CD4-positive, alpha-beta memory T cell (primary cell): ENCODE data around the gene ST8SIA1. TPM values are rescaled to one million over a fixed set of nuclear protein-coding genes. Genes with fewer than 3 reads are reported as not detected.
"Not testable (repeated sequence)": the region's sequence is repeated elsewhere in the genome, so short reads cannot be mapped to it uniquely, and the experiment has no call there.

Experiments used
- CTCF ChIA-PET: fragments of 350-600 bp; sonication (Branson Sonifier 250); formaldehyde crosslinking; loops from one replicate; lab custom pipeline; 2021; ENCODE audit warnings: inconsistent platforms; ENCODE audit not compliant: partially characterized antibody; lab: Charles Lee
- POLR2A ChIA-PET: fragments of 350-600 bp; sonication (Branson Sonifier 250); formaldehyde crosslinking; loops from one replicate; lab custom pipeline; 2021; ENCODE audit not compliant: partially characterized antibody; lab: Charles Lee
- DNase-seq, 5 donors: peaks; one replicate each; pipeline versions ENCODE4 v3.0.0 to v3.0.0-alpha.2; 2020 to 2022; ENCODE audit warnings: mixed read lengths in 1 of 5
- H3K27ac ChIP-seq: one replicate; pipeline ENCODE4 v1.7.0; 2013; ENCODE audit warnings: low read depth, low read length
- H3K27me3 ChIP-seq: 2 replicates; pipeline ENCODE4 v1.7.0; 2013; ENCODE audit warnings: mild to moderate bottlenecking, low read length, moderate library complexity; ENCODE audit not compliant: insufficient read depth
- H3K36me3 ChIP-seq: 2 replicates; pipeline ENCODE4 v1.7.0; 2013; ENCODE audit warnings: mild to moderate bottlenecking, low read length, moderate library complexity; ENCODE audit not compliant: insufficient read depth
- H3K4me1 ChIP-seq: 2 replicates; pipeline ENCODE4 v1.7.0; 2013; ENCODE audit warnings: mild to moderate bottlenecking, low read length, moderate library complexity; ENCODE audit not compliant: insufficient read depth
- H3K4me3 ChIP-seq, 2 donors: one replicate each; pipeline ENCODE4 v1.7.0; 2013; ENCODE audit warnings: low read length in 2 of 2, mild to moderate bottlenecking in 1 of 2
- H3K9me3 ChIP-seq, 2 donors: one replicate each; pipeline ENCODE4 v1.7.0; 2013; ENCODE audit warnings: low read length in 2 of 2, control low read depth in 1 of 2; ENCODE audit not compliant: control insufficient read depth in 1 of 2
- H3K27ac Mint-ChIP-seq, 7 donors: one replicate each; pipeline ENCODE4 v1.8.0; 2020 to 2021; ENCODE audit warnings: mixed read lengths in 7 of 7, mild to moderate bottlenecking in 6 of 7, inconsistent platforms in 3 of 7, moderate library complexity in 3 of 7
- H3K27me3 Mint-ChIP-seq, 2 donors: one replicate each; pipeline ENCODE4 v1.8.0; 2020 to 2021; ENCODE audit warnings: mixed read lengths in 2 of 2
- H3K36me3 Mint-ChIP-seq, 2 donors: one replicate each; pipeline ENCODE4 v1.8.0; 2020 to 2021; ENCODE audit warnings: mixed read lengths in 2 of 2, inconsistent platforms in 1 of 2, mild to moderate bottlenecking in 1 of 2
- H3K4me1 Mint-ChIP-seq, 4 donors: one replicate each; pipeline ENCODE4 v1.8.0; 2020 to 2021; ENCODE audit warnings: mixed read lengths in 4 of 4, mild to moderate bottlenecking in 1 of 4
- H3K4me3 Mint-ChIP-seq, 8 donors: one replicate each; pipeline ENCODE4 v1.8.0; 2020 to 2021; ENCODE audit warnings: mixed read lengths in 8 of 8, mild to moderate bottlenecking in 7 of 8, moderate library complexity in 6 of 8, inconsistent platforms in 3 of 8
- H3K9me3 Mint-ChIP-seq, 8 donors: one replicate each; pipeline ENCODE4 v1.8.0; 2020 to 2021; ENCODE audit warnings: mixed read lengths in 8 of 8, mild to moderate bottlenecking in 5 of 8, inconsistent platforms in 3 of 8, moderate library complexity in 1 of 8
- intact Hi-C: fragments of 100-400 bp; cut with micrococcal nuclease; formaldehyde crosslinking; loops from one replicate; pipeline ENCODE4 v1.15.1; 2023
- polyA plus RNA-seq, 2 donors: library from polyadenylated mRNA; unstranded; fragments of 300-500 nt; fragmentation: Illumina TruSeq; gene quantifications; one replicate each; pipeline ENCODE4 v1.2.3, GENCODE V29; 2021
- total RNA-seq, 2 experiments: library from RNA; stranded (reverse); gene quantifications; one replicate each; pipeline ENCODE4 v1.2.3, GENCODE V29; 2021

Gene ST8SIA1
- total and polyA plus RNA-seq, 4 experiments from 2014 or later: 3.8 to 53.6 (median 29.6) TPM

DNA sequence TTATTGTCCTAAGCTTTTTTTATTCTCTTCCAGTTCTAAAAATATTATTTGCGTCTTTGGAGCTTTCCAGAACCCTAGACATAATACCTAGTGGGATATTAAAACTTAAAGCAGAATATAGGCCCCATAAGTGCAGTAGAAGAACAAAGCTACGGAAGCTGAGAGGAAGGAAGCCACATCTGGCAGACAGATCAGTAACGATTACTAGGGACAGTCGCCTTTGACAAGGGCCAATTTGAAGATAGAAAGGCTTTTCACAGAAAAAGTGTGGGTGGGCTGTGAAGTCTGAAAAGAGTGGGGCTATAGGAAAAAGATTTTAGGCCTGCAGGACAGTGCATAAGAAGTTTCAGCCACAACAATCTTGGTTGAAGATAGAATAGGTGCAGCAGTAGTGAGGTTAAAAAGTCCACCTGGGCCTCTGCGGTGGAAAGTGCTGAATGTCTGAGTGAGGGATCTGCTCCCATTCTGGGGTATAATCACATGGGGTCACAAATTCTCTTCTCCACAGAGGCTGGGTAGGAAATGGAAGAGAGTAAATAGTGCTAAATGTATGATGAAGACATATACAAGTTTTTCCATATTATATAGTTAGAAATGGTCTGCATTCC is 174.0 kb downstream of the ST8SIA1 start:
- intact Hi-C loops: loop anchor here (5.0 kb wide), 3 partner anchors 47 to 282 kb away; no protein-coding TSS in a partner anchor
- H3K9me3 Mint-ChIP-seq: peaks cover 0 to 4% (median 0%) of the 10 kb centered on the region in 8 donors

DNA sequence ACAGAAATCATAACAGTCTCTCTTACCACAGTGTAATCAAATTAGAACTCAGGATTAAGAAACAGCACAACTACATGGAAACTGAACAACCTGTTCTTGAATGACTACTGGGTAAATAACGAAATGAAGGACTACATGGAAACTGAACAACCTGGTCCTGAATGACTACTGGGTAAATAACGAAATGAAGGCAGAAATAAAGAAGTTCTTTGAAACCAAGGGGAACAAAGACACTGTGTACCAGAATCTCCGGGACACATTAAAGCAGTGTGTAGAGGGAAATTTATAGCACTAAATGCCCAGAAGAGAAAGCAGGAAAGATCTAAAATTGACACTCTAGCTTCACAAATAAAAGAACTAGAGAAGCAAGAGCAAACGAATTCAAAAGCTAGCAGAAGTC is 185.2 kb downstream of the ST8SIA1 start:
- DNase-seq, H3K27me3 Mint-ChIP-seq, H3K36me3 Mint-ChIP-seq, H3K27ac ChIP-seq, intact Hi-C loops, POLR2A ChIA-PET, H3K27ac Mint-ChIP-seq, H3K9me3 ChIP-seq, H3K4me3 ChIP-seq, CTCF ChIA-PET, H3K36me3 ChIP-seq, H3K4me3 Mint-ChIP-seq, H3K27me3 ChIP-seq: not testable (repeated sequence)
- Mint-ChIP-seq H3K9me3 (peaks cover 0 to 18% (median under 1%) of the 10 kb centered on the region in 8 donors), H3K4me1 (peaks cover 13 to 22% (median 19%) of the 10 kb centered on the region in 4 donors)
- H3K4me1 ChIP-seq: peaks cover 16% of the 10 kb centered on the region

More for the DNA sequence above, 174.0 kb downstream of the ST8SIA1 start:
- peaks cover 45 to 66% (median 52%) of the 10 kb centered on the region in 4 donors for H3K4me1 Mint-ChIP-seq
- peak in 4 of 5 donors; percentile 19 to 41 (median 31) for DNase-seq
- H3K27me3 ChIP-seq: no peaks in the 10 kb centered on the region
- H3K36me3 Mint-ChIP-seq: no peaks in the 10 kb centered on the region
- H3K36me3 ChIP-seq: no peaks in the 10 kb centered on the region
- H3K4me1 ChIP-seq: peaks cover 63% of the 10 kb centered on the region
- no peak overlapping the region for H3K27ac ChIP-seq
- no peaks in the 10 kb centered on the region for H3K9me3 ChIP-seq
- CTCF ChIA-PET: interaction anchor here (0.6 to 2.1 kb wide), 5 partner anchors 17 to 250 kb away, joined by 3 to 6 read pairs (median 4); no protein-coding TSS in a partner anchor
- H3K4me3 ChIP-seq: peak overlapping the region in 1 of 2 donors; percentile 12
- no peaks in the 10 kb centered on the region for H3K27me3 Mint-ChIP-seq
- H3K4me3 Mint-ChIP-seq: peak overlapping the region in 7 of 8 donors; percentile 40 to 74 (median 55)
- POLR2A ChIA-PET: interaction anchor here (0.7 to 1.0 kb wide), 2 partner anchors 236 to 518 kb away, joined by 3 read pairs; no protein-coding TSS in a partner anchor
- peak overlapping the region; percentile 38 to 84 (median 63) for H3K27ac Mint-ChIP-seq

DNA sequence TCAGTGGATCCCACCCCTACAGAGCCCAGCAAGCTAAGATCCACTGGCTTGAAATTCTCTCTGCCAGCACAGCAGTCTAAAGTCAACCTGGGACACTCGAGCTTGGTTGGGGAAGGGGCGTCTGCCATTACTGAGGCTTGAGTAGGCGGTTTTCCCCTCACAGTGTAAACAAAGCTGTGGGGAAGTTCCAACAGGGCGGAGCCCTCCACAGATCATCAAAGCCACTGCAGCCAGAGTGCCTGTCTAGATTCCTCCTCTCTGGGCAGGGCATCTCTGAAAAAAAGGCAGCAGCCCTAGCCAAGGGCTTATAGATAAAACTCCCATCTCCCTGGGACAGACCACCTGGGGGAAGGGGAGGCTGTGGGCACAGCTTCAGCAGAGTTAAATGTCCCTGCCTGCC is 187.8 kb downstream of the ST8SIA1 start:
- H3K9me3 Mint-ChIP-seq: peaks cover 0 to 15% (median 2%) of the 10 kb centered on the region in 8 donors
- POLR2A ChIA-PET: interaction anchor here (0.9 to 1.8 kb wide), 2 partner anchors 18 to 186 kb away, joined by 3 to 7 read pairs; no protein-coding TSS in a partner anchor
- peaks cover 16% of the 10 kb centered on the region for H3K4me1 ChIP-seq

More for the DNA sequence above, 187.8 kb downstream of the ST8SIA1 start:
- H3K4me3 ChIP-seq, H3K27ac ChIP-seq, H3K27me3 Mint-ChIP-seq, H3K36me3 Mint-ChIP-seq, intact Hi-C loops, H3K36me3 ChIP-seq, H3K27me3 ChIP-seq, H3K9me3 ChIP-seq: not testable (repeated sequence)
- peaks cover 11 to 22% (median 18%) of the 10 kb centered on the region in 4 donors for H3K4me1 Mint-ChIP-seq
- H3K4me3 Mint-ChIP-seq: peak overlapping the region in 5 of 8 donors; percentile 8 to 60 (median 33)
- peak in 4 of 5 donors; percentile 22 to 62 (median 38) for DNase-seq
- CTCF ChIA-PET: interaction anchor here (1.6 kb wide), 1 partner anchor 26 kb away, joined by 5 read pairs; no protein-coding TSS in a partner anchor
- H3K27ac Mint-ChIP-seq: peak overlapping the region in 6 of 7 donors; percentile 7 to 86 (median 73)

Other genes with a start within 250 kb of the ST8SIA1 start
- gene C2CD5, start 209.8 kb upstream of the ST8SIA1 start, total RNA-seq: 10 to 100 TPM; 59.3 to 59.8 TPM
- 10 to 100 TPM; 12.8 to 23.5 TPM for gene C2CD5, start 209.8 kb upstream of the ST8SIA1 start, polyA plus RNA-seq